Astrocyte of the spinal cord (primary cell): ENCODE measurements around the gene GNAT2.

Source experiments
- DNase-seq: peaks from one replicate; pipeline ENCODE4 v3.0.0; 2011; ENCODE audit warnings: low read depth, low spot score
- H3K4me3 ChIP-seq: 2 replicates; pipeline ENCODE4 v1.5.1; 2011; ENCODE audit warnings: low read depth, mild to moderate bottlenecking, low read length, moderate library complexity
- CTCF ChIP-seq: IDR thresholded peaks from 2 replicates; pipeline ENCODE4 v1.5.1; 2012; ENCODE audit warnings: low read depth, mild to moderate bottlenecking, low read length, inconsistent platforms
- in situ Hi-C: cut with HindIII; loops from 2 replicates; pipeline ENCODE4 v1.10.0; 2017; ENCODE audit warnings: low sequenced_read_pairs

Gene GNAT2

GRCh38 chr1:109643385-109644230, 24.2 kb upstream of the GNAT2 start:
- DNase-seq: peak; percentile 64
- in situ Hi-C loops: loop anchor here (10.0 kb wide), 1 partner anchor 131 kb away; no protein-coding TSS in a partner anchor
- peak; percentile 91 for TF ChIP-seq CTCF
- H3K4me3 ChIP-seq: no peak overlapping the region

- H3K4me3 ChIP-seq: no peak overlapping the region
- DNase-seq: no peak
- in situ Hi-C loops: loop anchor here (10.0 kb wide), 1 partner anchor 132 kb away; no protein-coding TSS in a partner anchor
- no peak for TF ChIP-seq CTCF
Measured at GRCh38 chr1:109642626-109643025, 23.2 kb upstream of the GNAT2 start.

- no peak for TF ChIP-seq CTCF
- in situ Hi-C loops: loop anchor here (10.0 kb wide), 1 partner anchor 133 kb away; no protein-coding TSS in a partner anchor
- no peak for DNase-seq
- H3K4me3 ChIP-seq: no peak overlapping the region
Measured at GRCh38 chr1:109641861-109642260, 22.4 kb upstream of the GNAT2 start.

GRCh38 chr1:109641078-109641740, 21.8 kb upstream of the GNAT2 start:
- in situ Hi-C loops: loop anchor here (10.0 kb wide), 1 partner anchor 134 kb away; no protein-coding TSS in a partner anchor
- no peak for DNase-seq
- TF ChIP-seq CTCF: no peak
- no peak overlapping the region for H3K4me3 ChIP-seq

- no peak overlapping the region for H3K4me3 ChIP-seq
- peak; percentile 98 for TF ChIP-seq CTCF
- peak; percentile 57 for DNase-seq
- in situ Hi-C loops: loop anchor here (10.0 kb wide), 1 partner anchor 134 kb away; no protein-coding TSS in a partner anchor
Measured at GRCh38 chr1:109640285-109640865, 21.0 kb upstream of the GNAT2 start.

GRCh38 chr1:109639841-109640184, 20.4 kb upstream of the GNAT2 start:
- H3K4me3 ChIP-seq: no peak overlapping the region
- in situ Hi-C loops: loop anchor here (10.0 kb wide), 1 partner anchor 135 kb away; no protein-coding TSS in a partner anchor
- DNase-seq: no peak
- TF ChIP-seq CTCF: no peak
